GM12874 (cell line): ENCODE results near the gene LMTK2.

Source experiments
- CTCF ChIP-seq: IDR thresholded peaks from 2 replicates; pipeline ENCODE4 v1.5.1; 2011; ENCODE audit warnings: low read depth, mild to moderate bottlenecking, control low read depth, low read length, moderate library complexity; ENCODE audit not compliant: insufficient read depth

The LMTK2 gene

DNA sequence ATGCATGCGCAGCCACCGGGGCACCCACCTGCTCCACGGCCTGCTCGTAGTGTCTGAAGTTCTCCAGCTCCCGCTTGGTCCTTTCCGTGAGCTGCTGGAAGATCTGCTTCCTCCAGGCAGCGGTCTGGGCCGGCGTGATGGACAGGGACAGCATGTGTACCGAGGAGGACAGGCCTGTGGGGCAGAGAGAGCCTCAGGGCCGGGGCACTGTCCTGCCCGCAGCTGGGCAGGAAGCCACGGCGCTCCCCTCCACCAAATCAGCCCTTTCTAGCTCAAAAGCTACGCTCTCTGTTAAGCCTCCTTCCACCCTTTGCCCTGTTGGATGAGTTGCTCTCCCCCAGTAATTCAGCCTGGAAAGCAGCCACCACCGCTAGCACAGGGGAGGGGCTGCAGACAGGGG is 126.1 kb downstream of the LMTK2 start:
- TF ChIP-seq CTCF: no peak

DNA sequence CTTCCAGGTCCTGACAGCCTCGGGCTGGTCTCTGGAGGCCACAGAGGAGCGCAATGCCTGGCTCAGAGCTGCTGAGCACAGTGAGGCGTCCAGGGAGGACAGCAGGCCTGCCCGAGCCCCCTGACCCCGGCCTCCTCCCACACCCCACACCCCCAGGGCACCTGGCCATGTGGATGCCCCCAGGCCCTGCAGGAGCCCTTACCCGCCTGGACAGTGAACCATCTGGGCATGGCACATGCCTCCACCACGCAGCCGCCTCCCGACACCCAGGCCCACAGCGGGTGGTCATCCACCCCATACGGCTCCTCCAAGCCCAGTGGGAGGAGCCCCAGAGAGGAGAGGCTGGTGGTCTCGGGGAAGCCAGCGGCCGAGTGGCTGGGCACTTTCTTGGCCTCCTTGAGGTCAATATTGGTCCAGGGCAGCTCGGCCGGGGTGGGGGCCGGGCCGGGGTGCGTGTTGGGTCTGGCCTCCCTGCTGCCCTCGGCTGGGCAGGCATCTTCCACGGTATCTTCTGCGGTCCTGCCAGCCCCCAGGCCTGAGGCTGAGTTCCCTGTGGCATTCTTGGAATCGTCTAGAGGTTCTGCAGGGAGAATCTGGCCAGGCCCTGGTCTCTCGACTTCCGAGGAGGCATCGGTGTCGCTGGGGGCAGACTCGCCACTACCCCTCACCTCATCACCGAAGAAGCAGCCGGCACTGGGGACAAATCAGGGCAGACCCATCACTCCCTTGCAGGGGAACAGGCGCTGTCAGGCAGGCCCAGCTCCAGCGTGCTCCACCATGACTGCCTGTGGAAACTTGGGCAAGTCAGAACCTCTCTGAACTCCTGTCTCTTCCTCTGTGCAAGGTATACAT is 126.8 kb downstream of the LMTK2 start:
- no peak for TF ChIP-seq CTCF

DNA sequence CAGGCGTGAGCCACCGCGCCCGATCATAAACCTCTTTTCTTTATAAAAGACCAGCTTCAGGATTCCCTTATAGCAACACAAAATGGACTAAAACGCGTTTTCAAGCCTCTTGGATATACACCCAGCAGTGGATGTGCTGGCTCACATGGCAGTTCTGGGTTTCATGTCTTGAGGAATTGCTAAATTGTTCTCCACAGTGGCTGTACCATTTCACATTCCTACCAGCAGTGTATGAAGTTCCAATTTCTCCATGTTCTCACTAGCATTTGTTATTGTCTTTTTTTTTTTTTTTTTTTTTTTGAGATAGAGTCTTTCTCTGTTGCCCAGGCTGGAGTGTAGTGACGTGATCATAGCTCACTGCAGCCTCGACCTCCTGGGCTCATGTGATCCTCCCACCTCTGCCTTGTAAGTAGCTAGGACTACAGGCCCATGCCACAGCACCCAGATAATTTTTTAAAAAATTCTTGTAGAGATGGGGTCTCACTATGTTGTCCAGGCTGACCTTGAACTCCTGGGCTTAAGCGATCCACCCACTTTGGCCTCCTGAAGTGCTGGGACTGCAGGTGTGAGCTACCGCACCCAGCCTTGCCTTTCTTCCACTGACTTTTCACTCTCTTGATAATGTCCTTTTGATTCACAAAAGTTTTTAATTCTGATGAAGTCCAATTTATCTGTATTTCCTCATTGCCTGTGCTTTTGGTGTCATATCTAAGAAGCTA is 127.9 kb downstream of the LMTK2 start:
- no peak for TF ChIP-seq CTCF

DNA sequence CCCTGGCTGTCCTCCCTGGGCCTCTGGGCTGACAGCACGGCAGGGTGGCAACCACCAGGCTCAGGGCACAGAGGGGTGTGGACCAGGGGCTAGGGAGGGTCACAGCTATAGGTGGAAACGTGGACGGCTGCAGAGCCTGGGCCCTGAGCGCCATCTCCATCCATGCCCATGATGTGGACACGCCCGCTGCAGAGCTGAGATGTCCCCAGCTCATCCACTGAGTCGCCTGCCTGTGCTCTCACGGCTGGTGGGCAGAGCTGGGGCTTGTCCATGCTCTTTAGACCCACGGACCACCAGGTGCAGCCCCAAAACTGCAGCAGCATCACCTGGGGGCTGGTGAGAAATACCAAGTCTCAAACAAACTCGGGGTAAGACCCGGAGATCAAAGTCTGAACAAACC is 129.2 kb downstream of the LMTK2 start:
- no peak for TF ChIP-seq CTCF

DNA sequence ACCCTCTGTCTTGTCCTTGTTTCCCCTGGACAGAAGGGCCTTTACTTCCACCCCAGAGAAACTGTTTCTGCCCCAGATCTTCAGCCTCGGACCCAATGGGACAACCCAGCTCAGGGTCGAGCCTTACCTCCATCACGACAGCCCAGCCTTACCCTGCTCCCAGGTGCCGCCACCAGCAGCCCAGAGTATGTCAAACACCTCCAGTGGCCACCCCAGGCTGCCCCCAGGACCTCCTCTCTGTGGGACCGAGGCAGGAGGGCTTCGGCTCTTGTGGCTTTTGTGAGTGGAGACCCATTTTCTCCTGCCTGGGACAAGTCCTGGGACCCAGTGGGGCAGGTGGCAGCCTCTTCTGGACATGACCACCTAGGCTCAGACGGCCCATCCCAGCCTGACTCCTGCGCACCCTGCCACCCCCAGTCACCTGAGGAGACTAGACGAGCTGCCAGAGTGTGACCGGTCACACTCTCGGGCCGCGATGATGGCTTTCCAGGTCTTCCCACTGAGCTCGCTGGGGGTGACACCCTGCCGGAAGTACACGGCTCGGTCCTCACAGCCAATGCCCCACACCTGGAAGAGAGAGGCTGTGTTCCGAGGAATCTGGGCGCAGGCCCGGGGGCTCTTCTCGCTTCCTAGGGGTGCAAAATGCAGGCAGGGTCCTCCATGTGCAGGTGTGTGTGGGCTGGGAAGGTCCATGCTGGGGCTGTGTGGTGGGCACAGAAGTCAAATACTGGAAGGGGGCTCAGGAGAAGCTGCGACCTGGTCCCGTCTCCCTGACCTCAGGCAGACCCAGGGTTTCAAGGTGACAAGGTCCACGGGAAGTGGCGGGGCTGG is 129.9 kb downstream of the LMTK2 start:
- no peak for TF ChIP-seq CTCF

- no peak for TF ChIP-seq CTCF
Observed at GRCh38 chr7:98238076-98238475, 131.4 kb downstream of the LMTK2 start.

DNA sequence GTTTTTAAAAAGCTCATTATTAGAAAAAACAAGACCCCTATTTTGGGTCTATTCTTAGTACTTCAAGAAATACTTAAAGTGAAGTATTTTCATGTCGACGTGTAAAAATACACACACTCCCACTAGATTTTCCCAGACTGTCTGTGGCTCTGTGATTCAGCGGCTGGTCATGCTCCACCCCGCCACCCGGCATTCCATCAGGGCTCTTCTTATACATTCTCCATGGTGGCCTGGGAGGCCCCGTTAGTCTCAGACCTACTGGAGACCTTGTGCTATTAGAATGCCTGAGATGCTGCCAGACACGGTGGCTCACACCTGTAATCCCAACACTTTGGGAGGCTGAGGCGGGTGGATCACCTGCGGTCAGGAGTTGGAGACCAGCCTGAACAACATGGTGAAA is 132.3 kb downstream of the LMTK2 start:
- TF ChIP-seq CTCF: no peak
